Erythroblast (primary cell): ENCODE measurements around the gene ORAI2.

Experiments
- GATA1 ChIP-seq: IDR thresholded peaks from 2 replicates; pipeline ENCODE4 v1.6.1; 2011; ENCODE audit warnings: low read depth, mild to moderate bottlenecking, control low read depth, low read length, moderate library complexity
- POLR2A ChIP-seq: IDR thresholded peaks from 2 replicates; pipeline ENCODE4 v1.6.1; 2011; ENCODE audit warnings: mild to moderate bottlenecking, low read length

DNA sequence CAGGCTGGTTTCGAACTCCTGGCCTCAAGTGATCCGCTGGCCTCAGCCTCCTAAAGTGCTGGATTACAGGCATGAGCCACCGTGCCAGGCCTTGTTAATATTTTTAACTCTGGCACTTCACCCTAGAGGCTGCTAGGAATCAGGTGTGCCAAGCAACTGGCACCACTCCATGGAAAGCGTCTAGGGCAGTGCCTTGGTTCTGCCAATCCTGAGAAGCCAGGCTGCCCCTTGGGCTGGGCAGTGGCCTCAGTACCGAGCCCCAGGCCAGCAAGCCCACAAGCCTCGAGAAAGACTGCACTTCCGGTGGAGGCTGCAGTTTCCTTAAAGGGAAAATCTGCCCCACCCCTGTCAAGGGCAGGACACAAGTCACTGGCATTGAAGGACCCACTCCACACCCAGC is 19.9 kb downstream of the ORAI2 start:
- no peak for TF ChIP-seq POLR2A
- no peak for TF ChIP-seq GATA1
